ENCODE results near the gene CBX8.
A peak's percentile ranks its signal among the peaks of the same experiment; 100 is the strongest.

The CBX8 gene

GRCh38 chr17:79748295-79749099, 48.4 kb downstream of the CBX8 start:
- DNase-seq = no peak

- peak; percentile 28 for DNase-seq
Measured at GRCh38 chr17:79747508-79748294, 49.2 kb downstream of the CBX8 start.

- DNase-seq = no peak
Measured at GRCh38 chr17:79746889-79747507, 49.9 kb downstream of the CBX8 start.

GRCh38 chr17:79745641-79746105, 51.2 kb downstream of the CBX8 start:
- DNase-seq = no peak

- no peak for DNase-seq
Measured at GRCh38 chr17:79743614-79744013, 53.3 kb downstream of the CBX8 start.

GRCh38 chr17:79742951-79743476, 53.9 kb downstream of the CBX8 start:
- DNase-seq = no peak

- no peak for DNase-seq
Measured at GRCh38 chr17:79742589-79742918, 54.3 kb downstream of the CBX8 start.

Data from NCI-H1092 (cell line).